ENCODE data around the gene KIAA1958.

DNA sequence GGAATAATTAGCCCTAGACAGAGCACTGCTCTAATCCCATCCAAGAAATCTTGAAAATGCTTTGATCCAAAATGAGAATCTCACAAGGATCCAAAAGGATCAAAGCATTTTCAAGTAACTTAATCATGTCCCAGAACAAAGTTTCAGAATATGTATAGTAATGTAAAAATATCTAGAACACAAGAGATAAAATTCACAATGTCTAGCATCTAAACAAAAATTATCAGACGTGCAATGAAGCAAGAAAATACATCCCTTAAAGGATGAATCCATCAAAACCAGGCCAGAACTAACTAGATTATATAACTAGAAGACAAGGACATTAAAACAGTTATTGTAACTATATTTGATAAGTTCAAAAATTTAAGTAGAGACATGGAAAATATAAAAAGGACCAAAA is 162.0 kb downstream of the KIAA1958 start:
- TF ChIP-seq, protein P1, sequence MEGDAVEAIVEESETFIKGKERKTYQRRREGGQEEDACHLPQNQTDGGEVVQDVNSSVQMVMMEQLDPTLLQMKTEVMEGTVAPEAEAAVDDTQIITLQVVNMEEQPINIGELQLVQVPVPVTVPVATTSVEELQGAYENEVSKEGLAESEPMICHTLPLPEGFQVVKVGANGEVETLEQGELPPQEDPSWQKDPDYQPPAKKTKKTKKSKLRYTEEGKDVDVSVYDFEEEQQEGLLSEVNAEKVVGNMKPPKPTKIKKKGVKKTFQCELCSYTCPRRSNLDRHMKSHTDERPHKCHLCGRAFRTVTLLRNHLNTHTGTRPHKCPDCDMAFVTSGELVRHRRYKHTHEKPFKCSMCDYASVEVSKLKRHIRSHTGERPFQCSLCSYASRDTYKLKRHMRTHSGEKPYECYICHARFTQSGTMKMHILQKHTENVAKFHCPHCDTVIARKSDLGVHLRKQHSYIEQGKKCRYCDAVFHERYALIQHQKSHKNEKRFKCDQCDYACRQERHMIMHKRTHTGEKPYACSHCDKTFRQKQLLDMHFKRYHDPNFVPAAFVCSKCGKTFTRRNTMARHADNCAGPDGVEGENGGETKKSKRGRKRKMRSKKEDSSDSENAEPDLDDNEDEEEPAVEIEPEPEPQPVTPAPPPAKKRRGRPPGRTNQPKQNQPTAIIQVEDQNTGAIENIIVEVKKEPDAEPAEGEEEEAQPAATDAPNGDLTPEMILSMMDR (IDR thresholded peaks at IDR 0.05; ENCODE audit: insufficient read depth, low read depth, low read length), result no peak
- TF ChIP-seq EZH2 (IDR thresholded peaks at IDR 0.05; ENCODE audit: insufficient read depth, low read length), result no peak

Measured in astrocyte (in vitro differentiated cells and primary cell).